ENCODE data around the gene SNX17. TPM values are rescaled to one million over a fixed set of nuclear protein-coding genes. Genes with fewer than 3 reads are reported as not detected.
A peak's percentile ranks its signal among the peaks of the same experiment; 100 is the strongest.

SNX17 gene
- total and polyA plus RNA-seq, 2 donors (not counting 3 experiments of a cell fraction or from before 2014, with no cell fraction given) = 103 to 130 TPM

- Histone ChIP-seq H3K4me3 (replicated peaks in 1 of 3; ENCODE audit: insufficient read depth in 1 of 3, low read depth in 1 of 3, low read length in 3 of 3) (no peak overlapping the region), H3K27me3 (ENCODE audit: control insufficient read depth in 2 of 2, insufficient read depth in 2 of 2, low read length in 2 of 2) (no peaks in the 10 kb centered on the region), H3K9me3 (replicated peaks; ENCODE audit: control insufficient read depth, insufficient read depth, low read length) (no peaks in the 10 kb centered on the region), H3K27ac (ENCODE audit: insufficient read depth, low read depth, low read length) (no peak overlapping the region), H3K4me1 (ENCODE audit: control insufficient read depth, extremely low read depth, insufficient read depth, low read length) (peaks cover 17% of the 10 kb centered on the region), H3K79me2 (ENCODE audit: control insufficient read depth, insufficient read depth, low read length) (peaks cover 21% of the 10 kb centered on the region), H3K9ac (replicated peaks; ENCODE audit: extremely low read depth, insufficient read depth, low read length) (no peak overlapping the region), H2AFZ (ENCODE audit: low read depth, low read length) (no peak overlapping the region), H3K9me1 (replicated peaks; ENCODE audit: control insufficient read depth, extremely low read depth, insufficient read depth, low read length) (no peaks in the 10 kb centered on the region), H3K36me3 (ENCODE audit: control insufficient read depth in 2 of 2, extremely low read depth in 1 of 2, insufficient read depth in 2 of 2, low read length in 2 of 2) (peaks cover 24 to 54% of the 10 kb centered on the region in 2 experiments), H3K4me2 (ENCODE audit: insufficient read depth, low read length) (no peak overlapping the region), H4K20me1 (replicated peaks; ENCODE audit: control insufficient read depth, extremely low read depth, insufficient read depth, low read length) (no peaks in the 10 kb centered on the region)
- dilution Hi-C loops (cut with MboI; ENCODE audit: extremely low pct_ligation_motif_present, low sequenced_read_pairs) (no loop called here), intact Hi-C loops (cut with micrococcal nuclease) (no loop called here)
- TF ChIP-seq, protein P1, sequence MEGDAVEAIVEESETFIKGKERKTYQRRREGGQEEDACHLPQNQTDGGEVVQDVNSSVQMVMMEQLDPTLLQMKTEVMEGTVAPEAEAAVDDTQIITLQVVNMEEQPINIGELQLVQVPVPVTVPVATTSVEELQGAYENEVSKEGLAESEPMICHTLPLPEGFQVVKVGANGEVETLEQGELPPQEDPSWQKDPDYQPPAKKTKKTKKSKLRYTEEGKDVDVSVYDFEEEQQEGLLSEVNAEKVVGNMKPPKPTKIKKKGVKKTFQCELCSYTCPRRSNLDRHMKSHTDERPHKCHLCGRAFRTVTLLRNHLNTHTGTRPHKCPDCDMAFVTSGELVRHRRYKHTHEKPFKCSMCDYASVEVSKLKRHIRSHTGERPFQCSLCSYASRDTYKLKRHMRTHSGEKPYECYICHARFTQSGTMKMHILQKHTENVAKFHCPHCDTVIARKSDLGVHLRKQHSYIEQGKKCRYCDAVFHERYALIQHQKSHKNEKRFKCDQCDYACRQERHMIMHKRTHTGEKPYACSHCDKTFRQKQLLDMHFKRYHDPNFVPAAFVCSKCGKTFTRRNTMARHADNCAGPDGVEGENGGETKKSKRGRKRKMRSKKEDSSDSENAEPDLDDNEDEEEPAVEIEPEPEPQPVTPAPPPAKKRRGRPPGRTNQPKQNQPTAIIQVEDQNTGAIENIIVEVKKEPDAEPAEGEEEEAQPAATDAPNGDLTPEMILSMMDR (IDR thresholded peaks at IDR 0.05; ENCODE audit: extremely low read depth in 1 of 2, insufficient read depth in 1 of 2, low read depth in 1 of 2, low read length in 2 of 2) = peak in 1 of 2 donors; percentile 10
- TF ChIP-seq EZH2 (IDR thresholded peaks at IDR 0.05; ENCODE audit: borderline replicate concordance, low read depth, low read length, severe bottlenecking) = no peak
- peak; percentile 60 for TF ChIP-seq POLR2A (IDR thresholded peaks at IDR 0.05; ENCODE audit: low read depth, low read length)
- no peak for TF ChIP-seq GATA2 (IDR thresholded peaks at IDR 0.05; ENCODE audit: insufficient read depth, insufficient read length, low read depth, low read length)
- TF ChIP-seq FOS (IDR thresholded peaks at IDR 0.05; ENCODE audit: borderline replicate concordance, insufficient read depth, low read length) = no peak
- no peak for TF ChIP-seq JUN (IDR thresholded peaks at IDR 0.05; ENCODE audit: borderline replicate concordance, insufficient read depth, insufficient read length, low read depth)
- TF ChIP-seq MAX (IDR thresholded peaks at IDR 0.05; ENCODE audit: insufficient read depth, insufficient read length) = no peak
- TF ChIP-seq POLR2AphosphoS5 (IDR thresholded peaks at IDR 0.05; ENCODE audit: insufficient read depth, low read depth, low read length) = peak; percentile 54
- no peak for TF ChIP-seq MYC (IDR thresholded peaks at IDR 0.05; ENCODE audit: low read depth, low read length)
- BruUV-seq (replicated peaks) = no TSS peak
- FAIRE-seq = no peak
- ChIA-PET POLR2A (no interaction called here), CTCF (no interaction called here)
- no peak for DNase-seq (ENCODE audit: low read depth, low spot score)
Observed at GRCh38 chr2:27378096-27378808, 7.8 kb downstream of the SNX17 start.
